GM12801 (cell line): ENCODE measurements around the gene ACSF3.

Source experiments
- TF ChIP-seq, protein P1 (sequence below): IDR thresholded peaks from one replicate; pipeline ENCODE4 v1.5.1; 2011; ENCODE audit warnings: control low read depth; ENCODE audit not compliant: insufficient read length; ENCODE audit errors: extremely low read depth

ACSF3 gene

GRCh38 chr16:89183463-89183862, 89.8 kb downstream of the ACSF3 start:
- TF ChIP-seq, protein P1, sequence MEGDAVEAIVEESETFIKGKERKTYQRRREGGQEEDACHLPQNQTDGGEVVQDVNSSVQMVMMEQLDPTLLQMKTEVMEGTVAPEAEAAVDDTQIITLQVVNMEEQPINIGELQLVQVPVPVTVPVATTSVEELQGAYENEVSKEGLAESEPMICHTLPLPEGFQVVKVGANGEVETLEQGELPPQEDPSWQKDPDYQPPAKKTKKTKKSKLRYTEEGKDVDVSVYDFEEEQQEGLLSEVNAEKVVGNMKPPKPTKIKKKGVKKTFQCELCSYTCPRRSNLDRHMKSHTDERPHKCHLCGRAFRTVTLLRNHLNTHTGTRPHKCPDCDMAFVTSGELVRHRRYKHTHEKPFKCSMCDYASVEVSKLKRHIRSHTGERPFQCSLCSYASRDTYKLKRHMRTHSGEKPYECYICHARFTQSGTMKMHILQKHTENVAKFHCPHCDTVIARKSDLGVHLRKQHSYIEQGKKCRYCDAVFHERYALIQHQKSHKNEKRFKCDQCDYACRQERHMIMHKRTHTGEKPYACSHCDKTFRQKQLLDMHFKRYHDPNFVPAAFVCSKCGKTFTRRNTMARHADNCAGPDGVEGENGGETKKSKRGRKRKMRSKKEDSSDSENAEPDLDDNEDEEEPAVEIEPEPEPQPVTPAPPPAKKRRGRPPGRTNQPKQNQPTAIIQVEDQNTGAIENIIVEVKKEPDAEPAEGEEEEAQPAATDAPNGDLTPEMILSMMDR: no peak

GRCh38 chr16:89183975-89184676, 90.5 kb downstream of the ACSF3 start:
- TF ChIP-seq, protein P1: no peak

- TF ChIP-seq, protein P1: no peak
Measured at GRCh38 chr16:89184677-89184932, 91.0 kb downstream of the ACSF3 start.

GRCh38 chr16:89184933-89185794, 91.5 kb downstream of the ACSF3 start:
- TF ChIP-seq, protein P1: no peak

DNA sequence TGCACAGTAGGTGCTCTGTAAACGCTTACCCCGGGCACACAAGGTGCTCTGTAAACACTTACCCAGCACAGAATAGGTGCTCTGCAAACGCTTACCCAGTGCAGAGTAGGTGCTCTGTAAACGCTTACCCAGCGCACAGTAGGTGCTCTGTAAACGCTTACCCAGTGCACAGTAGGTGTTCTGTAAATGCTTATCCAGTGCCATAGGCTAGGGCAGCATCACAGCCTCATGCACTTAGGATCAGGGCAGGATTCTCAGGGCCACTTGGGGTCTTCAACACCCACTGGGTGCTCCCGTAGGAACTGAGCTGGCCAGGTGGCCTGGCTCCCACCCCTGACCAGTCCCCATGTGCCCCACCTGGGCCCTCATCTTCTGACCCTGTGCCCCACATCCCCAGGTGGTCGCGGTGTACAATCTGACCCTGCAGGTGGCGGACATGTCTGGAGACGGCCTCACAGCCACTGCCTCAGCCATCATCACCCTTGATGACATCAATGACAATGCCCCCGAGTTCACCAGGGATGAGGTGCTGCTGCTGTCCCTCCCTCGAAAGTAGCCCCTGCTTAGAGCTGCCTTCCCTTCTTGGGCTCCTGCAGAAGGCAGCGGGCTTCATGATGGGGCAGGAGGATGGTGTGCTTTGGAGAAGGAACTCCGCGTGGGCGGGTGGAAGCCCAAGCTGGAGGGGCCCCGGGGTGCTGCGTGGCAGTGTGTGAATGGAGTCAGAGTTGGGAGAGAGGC, 93.5 kb downstream of the ACSF3 start:
- TF ChIP-seq, protein P1: no peak

DNA sequence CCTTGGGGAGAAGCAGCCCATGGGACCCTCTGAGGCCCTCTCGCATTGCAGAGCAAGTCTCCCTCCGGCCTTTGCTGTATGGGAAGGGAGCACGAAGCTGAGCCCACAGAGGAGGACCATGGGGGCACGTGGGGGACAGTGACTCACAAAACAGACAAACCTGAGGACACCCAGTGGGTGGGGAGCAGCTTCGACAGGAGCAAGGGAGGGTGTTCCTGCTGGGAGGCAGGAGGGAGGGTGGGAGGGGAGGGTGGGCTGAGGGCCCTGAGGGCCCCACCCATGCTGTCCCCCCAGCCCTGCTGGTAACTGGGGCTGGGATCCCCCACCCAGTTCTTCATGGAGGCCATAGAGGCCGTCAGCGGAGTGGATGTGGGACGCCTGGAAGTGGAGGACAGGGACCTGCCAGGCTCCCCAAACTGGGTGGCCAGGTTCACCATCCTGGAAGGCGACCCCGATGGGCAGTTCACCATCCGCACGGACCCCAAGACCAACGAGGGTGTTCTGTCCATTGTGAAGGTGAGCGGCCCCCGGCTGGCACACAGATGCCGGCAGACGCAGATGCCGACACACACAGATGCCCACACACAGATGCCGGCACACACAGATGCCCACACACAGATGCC, 94.2 kb downstream of the ACSF3 start:
- TF ChIP-seq, protein P1: no peak

- TF ChIP-seq, protein P1: no peak
Measured at GRCh38 chr16:89189358-89190025, 95.8 kb downstream of the ACSF3 start.
